HL-60 (cell line): ENCODE measurements around the gene LRRIQ3.

Experiments used
- GABPA ChIP-seq: IDR thresholded peaks from 2 replicates; pipeline ENCODE4 v1.6.1; 2012; ENCODE audit warnings: low read depth
- POLR2AphosphoS5 ChIP-seq: IDR thresholded peaks from 2 replicates; pipeline ENCODE4 v1.6.1; 2012; ENCODE audit warnings: low read depth
- SPI1 ChIP-seq: IDR thresholded peaks from 2 replicates; pipeline ENCODE4 v1.6.1; 2012; ENCODE audit warnings: low read depth, mild to moderate bottlenecking, borderline replicate concordance
- TF ChIP-seq, protein P1 (sequence below): IDR thresholded peaks from one replicate; pipeline ENCODE4 v1.5.1; 2011; ENCODE audit warnings: low read length, control low read depth, inconsistent platforms; ENCODE audit not compliant: insufficient read depth
- TF ChIP-seq, protein P2 (sequence below): IDR thresholded peaks from 2 replicates; pipeline ENCODE4 v1.6.1; 2012; ENCODE audit warnings: low read depth; ENCODE audit not compliant: insufficient replicate concordance

DNA sequence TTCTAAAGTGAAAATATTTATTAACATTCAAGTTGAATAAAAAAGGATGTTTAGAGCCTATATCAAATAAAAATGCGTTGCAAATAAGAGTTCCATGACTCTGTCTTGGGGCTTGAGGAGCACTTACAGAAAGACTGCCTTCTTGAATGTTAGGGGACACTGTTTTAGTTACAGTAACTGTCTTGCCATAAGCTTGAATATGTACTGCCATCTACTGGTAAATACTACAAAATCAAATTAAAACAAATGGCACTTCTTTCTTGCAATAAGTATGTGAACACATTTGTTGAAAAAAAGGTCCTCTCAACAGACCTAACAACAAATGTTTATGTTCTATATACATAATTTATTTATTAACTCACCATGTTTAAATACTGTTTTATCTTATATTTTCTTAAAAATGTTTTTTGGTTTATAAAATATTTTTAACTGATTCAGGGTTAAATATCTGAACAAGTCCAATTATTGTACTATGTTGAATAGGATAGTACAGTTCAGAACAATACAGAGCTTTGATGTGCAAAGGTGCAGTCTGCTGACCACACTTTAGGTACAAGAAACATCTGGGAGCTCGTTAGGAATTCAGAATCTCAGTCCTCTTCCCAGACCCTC lies 199.5 kb downstream of the LRRIQ3 start:
- TF ChIP-seq, protein P1, sequence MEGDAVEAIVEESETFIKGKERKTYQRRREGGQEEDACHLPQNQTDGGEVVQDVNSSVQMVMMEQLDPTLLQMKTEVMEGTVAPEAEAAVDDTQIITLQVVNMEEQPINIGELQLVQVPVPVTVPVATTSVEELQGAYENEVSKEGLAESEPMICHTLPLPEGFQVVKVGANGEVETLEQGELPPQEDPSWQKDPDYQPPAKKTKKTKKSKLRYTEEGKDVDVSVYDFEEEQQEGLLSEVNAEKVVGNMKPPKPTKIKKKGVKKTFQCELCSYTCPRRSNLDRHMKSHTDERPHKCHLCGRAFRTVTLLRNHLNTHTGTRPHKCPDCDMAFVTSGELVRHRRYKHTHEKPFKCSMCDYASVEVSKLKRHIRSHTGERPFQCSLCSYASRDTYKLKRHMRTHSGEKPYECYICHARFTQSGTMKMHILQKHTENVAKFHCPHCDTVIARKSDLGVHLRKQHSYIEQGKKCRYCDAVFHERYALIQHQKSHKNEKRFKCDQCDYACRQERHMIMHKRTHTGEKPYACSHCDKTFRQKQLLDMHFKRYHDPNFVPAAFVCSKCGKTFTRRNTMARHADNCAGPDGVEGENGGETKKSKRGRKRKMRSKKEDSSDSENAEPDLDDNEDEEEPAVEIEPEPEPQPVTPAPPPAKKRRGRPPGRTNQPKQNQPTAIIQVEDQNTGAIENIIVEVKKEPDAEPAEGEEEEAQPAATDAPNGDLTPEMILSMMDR, result peak; percentile 10
- TF ChIP-seq, protein P2, sequence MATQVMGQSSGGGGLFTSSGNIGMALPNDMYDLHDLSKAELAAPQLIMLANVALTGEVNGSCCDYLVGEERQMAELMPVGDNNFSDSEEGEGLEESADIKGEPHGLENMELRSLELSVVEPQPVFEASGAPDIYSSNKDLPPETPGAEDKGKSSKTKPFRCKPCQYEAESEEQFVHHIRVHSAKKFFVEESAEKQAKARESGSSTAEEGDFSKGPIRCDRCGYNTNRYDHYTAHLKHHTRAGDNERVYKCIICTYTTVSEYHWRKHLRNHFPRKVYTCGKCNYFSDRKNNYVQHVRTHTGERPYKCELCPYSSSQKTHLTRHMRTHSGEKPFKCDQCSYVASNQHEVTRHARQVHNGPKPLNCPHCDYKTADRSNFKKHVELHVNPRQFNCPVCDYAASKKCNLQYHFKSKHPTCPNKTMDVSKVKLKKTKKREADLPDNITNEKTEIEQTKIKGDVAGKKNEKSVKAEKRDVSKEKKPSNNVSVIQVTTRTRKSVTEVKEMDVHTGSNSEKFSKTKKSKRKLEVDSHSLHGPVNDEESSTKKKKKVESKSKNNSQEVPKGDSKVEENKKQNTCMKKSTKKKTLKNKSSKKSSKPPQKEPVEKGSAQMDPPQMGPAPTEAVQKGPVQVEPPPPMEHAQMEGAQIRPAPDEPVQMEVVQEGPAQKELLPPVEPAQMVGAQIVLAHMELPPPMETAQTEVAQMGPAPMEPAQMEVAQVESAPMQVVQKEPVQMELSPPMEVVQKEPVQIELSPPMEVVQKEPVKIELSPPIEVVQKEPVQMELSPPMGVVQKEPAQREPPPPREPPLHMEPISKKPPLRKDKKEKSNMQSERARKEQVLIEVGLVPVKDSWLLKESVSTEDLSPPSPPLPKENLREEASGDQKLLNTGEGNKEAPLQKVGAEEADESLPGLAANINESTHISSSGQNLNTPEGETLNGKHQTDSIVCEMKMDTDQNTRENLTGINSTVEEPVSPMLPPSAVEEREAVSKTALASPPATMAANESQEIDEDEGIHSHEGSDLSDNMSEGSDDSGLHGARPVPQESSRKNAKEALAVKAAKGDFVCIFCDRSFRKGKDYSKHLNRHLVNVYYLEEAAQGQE, result no peak
- no peak for TF ChIP-seq GABPA
- no peak for TF ChIP-seq POLR2AphosphoS5
- no peak for TF ChIP-seq SPI1
